Keratinocyte (primary cell): Measurements from ENCODE around the gene KCNMA1.

ENCODE experiments used
- EZH2 ChIP-seq: IDR thresholded peaks from one replicate; pipeline ENCODE4 v1.6.1; 2012; ENCODE audit warnings: inconsistent platforms, mild to moderate bottlenecking, low read length, moderate library complexity
- TF ChIP-seq, protein P1 (sequence below), 3 experiments: IDR thresholded peaks in 1 of 3; conservative IDR thresholded peaks in 1 of 3; optimal IDR thresholded peaks in 1 of 3; 2 replicates in 2 of 3; 3 replicates in 1 of 3; pipeline versions ENCODE3 to v1.5.1; 2011; ENCODE audit warnings: low read length in 3 of 3, mild to moderate bottlenecking in 3 of 3, moderate library complexity in 2 of 3, control low read depth in 1 of 3, inconsistent platforms in 1 of 3; ENCODE audit not compliant: insufficient read depth in 2 of 3; ENCODE audit errors: extremely low read depth in 1 of 3

DNA sequence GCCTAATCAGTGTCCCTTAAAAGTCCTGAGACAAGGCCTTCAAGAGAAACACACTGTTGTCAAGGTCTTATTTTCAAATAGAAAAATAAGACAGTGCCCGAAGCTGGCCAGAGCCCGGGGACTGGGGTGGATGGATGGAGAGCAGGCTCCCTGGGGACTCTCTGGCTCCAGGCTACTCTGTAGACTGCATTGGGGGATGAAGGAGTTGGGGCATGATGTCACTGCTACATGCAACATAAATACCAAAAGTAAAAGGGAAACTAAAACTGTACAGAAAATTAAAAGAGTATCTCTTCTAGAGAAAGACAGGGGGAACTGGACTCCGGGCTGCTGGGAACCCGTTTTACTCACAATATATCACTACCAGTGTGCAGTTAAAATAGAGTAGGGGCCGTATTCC is 629.8 kb downstream of the KCNMA1 start:
- TF ChIP-seq, protein P1, sequence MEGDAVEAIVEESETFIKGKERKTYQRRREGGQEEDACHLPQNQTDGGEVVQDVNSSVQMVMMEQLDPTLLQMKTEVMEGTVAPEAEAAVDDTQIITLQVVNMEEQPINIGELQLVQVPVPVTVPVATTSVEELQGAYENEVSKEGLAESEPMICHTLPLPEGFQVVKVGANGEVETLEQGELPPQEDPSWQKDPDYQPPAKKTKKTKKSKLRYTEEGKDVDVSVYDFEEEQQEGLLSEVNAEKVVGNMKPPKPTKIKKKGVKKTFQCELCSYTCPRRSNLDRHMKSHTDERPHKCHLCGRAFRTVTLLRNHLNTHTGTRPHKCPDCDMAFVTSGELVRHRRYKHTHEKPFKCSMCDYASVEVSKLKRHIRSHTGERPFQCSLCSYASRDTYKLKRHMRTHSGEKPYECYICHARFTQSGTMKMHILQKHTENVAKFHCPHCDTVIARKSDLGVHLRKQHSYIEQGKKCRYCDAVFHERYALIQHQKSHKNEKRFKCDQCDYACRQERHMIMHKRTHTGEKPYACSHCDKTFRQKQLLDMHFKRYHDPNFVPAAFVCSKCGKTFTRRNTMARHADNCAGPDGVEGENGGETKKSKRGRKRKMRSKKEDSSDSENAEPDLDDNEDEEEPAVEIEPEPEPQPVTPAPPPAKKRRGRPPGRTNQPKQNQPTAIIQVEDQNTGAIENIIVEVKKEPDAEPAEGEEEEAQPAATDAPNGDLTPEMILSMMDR (optimal IDR thresholded peaks at IDR 0.05 in 1 of 3, IDR thresholded peaks at IDR 0.05 in 1 of 3, conservative IDR thresholded peaks at IDR 0.05 in 1 of 3; ENCODE audit: extremely low read depth in 1 of 3, insufficient read depth in 2 of 3, low read length in 3 of 3), result no peak
- no peak for TF ChIP-seq EZH2
